Naive B cell (primary cell): Measurements from ENCODE around the gene HYDIN. TPM values are rescaled to one million over a fixed set of nuclear protein-coding genes. Genes with fewer than 3 reads are reported as not detected.

Experiments used
- polyA plus RNA-seq, 6 donors: library from polyadenylated mRNA; unstranded; fragments of 300-500 nt; fragmentation: Illumina TruSeq; gene quantifications; one replicate each; pipeline ENCODE4 v1.2.3, GENCODE V29; 2021; ENCODE audit warnings: low read depth in 6 of 6

HYDIN gene
- polyA plus RNA-seq, 6 donors from 2014 or later = 0.23 TPM; not detected in 5

Other genes starting within 250 kb of the HYDIN start
- gene CMTR2, start 58.7 kb upstream of the HYDIN start, polyA plus RNA-seq = 10 to 100 TPM; 22.7 to 39.6 (median 35.3) TPM
- not detected for gene CALB2, start 128.0 kb upstream of the HYDIN start, polyA plus RNA-seq
- gene TLE7, start 211.3 kb upstream of the HYDIN start, polyA plus RNA-seq = not detected
- 10 to 100 TPM in 2 of 6 donors, 1 to 10 TPM in 4; 4.3 to 12.1 (median 7.3) TPM for gene ZNF23, start 231.5 kb upstream of the HYDIN start, polyA plus RNA-seq